Panc1 (cell line): ENCODE results near the gene STX1A. TPM values are rescaled to one million over a fixed set of nuclear protein-coding genes. Genes with fewer than 3 reads are reported as not detected.

Experiments used
- ATAC-seq: fragments of 200-7000 bp; cut with Tn5 transposase; 2 replicates; pipeline ENCODE4 v1.9.1; 2020; ENCODE audit warnings: mild to moderate bottlenecking, moderate library complexity
- Bru-seq: library from RNA; stranded (reverse); fragments of 400-500 nt; gene quantifications from one replicate; lab custom pipeline; 2021; lab: Mats Ljungman, UMichigan
- BruChase-seq, 2 experiments: library from RNA; stranded (reverse); fragments of 400-500 nt; gene quantifications; one replicate each; lab custom pipeline; 2021; lab: Mats Ljungman, UMichigan
- BruUV-seq: library from RNA; stranded (reverse); fragments of 400-500 nt; replicated peaks from 2 replicates; lab custom pipeline; 2021; lab: Mats Ljungman, UMichigan
- CTCF ChIA-PET: fragments of 300-600 bp; sonication (Branson Sonifier 250); formaldehyde crosslinking; loops from one replicate; lab custom pipeline; 2022; ENCODE audit warnings: antibody characterized with exemption; lab: Charles Lee
- POLR2A ChIA-PET: fragments of 300-600 bp; sonication (Branson Sonifier 250); formaldehyde crosslinking; loops from one replicate; lab custom pipeline; 2022; ENCODE audit warnings: antibody characterized with exemption; lab: Charles Lee
- DNase-seq: peaks from one replicate; pipeline ENCODE4 v3.0.0-alpha.2; 2010; ENCODE audit warnings: low read depth, low spot score
- H3K27ac ChIP-seq: 2 replicates; pipeline ENCODE4 v1.5.1; 2011; ENCODE audit warnings: mild to moderate bottlenecking, low read length, inconsistent platforms
- H3K27me3 ChIP-seq: fragments of 200-500 bp; sonication (Bioruptor generic); 2 replicates; pipeline ENCODE4 v1.6.0; 2014; ENCODE audit warnings: low read length, inconsistent platforms; ENCODE audit not compliant: control insufficient read depth, insufficient read depth
- H3K36me3 ChIP-seq: fragments of 200-500 bp; sonication (Bioruptor generic); 2 replicates; pipeline ENCODE4 v1.5.1; 2014; ENCODE audit warnings: inconsistent platforms, mild to moderate bottlenecking, low read length, moderate library complexity; ENCODE audit not compliant: control insufficient read depth, insufficient read depth
- H3K4me1 ChIP-seq: 2 replicates; pipeline ENCODE4 v1.5.1; 2011; ENCODE audit warnings: inconsistent platforms, mild to moderate bottlenecking, low read length, moderate library complexity; ENCODE audit not compliant: control insufficient read depth, insufficient read depth
- H3K4me3 ChIP-seq, 2 experiments: 2 replicates each; pipeline ENCODE4 v1.5.1; 2011 to 2012; ENCODE audit warnings: low read depth in 2 of 2, low read length in 2 of 2, mild to moderate bottlenecking in 2 of 2, inconsistent platforms in 1 of 2, moderate library complexity in 1 of 2
- H3K9me3 ChIP-seq: fragments of 200-500 bp; sonication (Bioruptor generic); 2 replicates; pipeline ENCODE4 v1.5.1; 2014; ENCODE audit warnings: low read depth, mild to moderate bottlenecking, inconsistent platforms, low read length, moderate library complexity; ENCODE audit not compliant: control insufficient read depth, insufficient read depth
- POLR2AphosphoS5 ChIP-seq: IDR thresholded peaks from 2 replicates; pipeline ENCODE4 v1.6.1; 2012; ENCODE audit warnings: mild to moderate bottlenecking, low read depth, low read length, moderate library complexity
- REST ChIP-seq, 2 experiments: IDR thresholded peaks; 2 replicates each; pipeline ENCODE4 v1.6.1; 2011 to 2012; ENCODE audit warnings: low read depth in 2 of 2, control low read depth in 1 of 2, low read length in 1 of 2, mild to moderate bottlenecking in 1 of 2, moderate library complexity in 1 of 2; ENCODE audit not compliant: insufficient read depth in 1 of 2
- SIN3A ChIP-seq: IDR thresholded peaks from 2 replicates; pipeline ENCODE4 v1.6.1; 2012; ENCODE audit warnings: low read depth, mild to moderate bottlenecking, low read length, moderate library complexity, borderline replicate concordance; ENCODE audit not compliant: insufficient read depth
- TCF7L2 ChIP-seq: IDR thresholded peaks from 2 replicates; pipeline ENCODE4 v1.6.1; 2011; ENCODE audit warnings: mild to moderate bottlenecking, low read depth, low read length, inconsistent platforms
- in situ Hi-C: cut with HindIII; loops from 2 replicates; pipeline ENCODE4 v1.10.0; 2016; ENCODE audit warnings: low sequenced_read_pairs, low pct_unique_long_range_greater_than_20kb
- intact Hi-C: fragments of 100-400 bp; cut with micrococcal nuclease; formaldehyde crosslinking; loops from one replicate; pipeline ENCODE4 v1.10.0; 2022; ENCODE audit not compliant: unreplicated experiment
- long read RNA-seq: library from polyadenylated mRNA; unstranded; transcript quantifications from one replicate; pipeline ENCODE4 v2.0.0, GENCODE V29; 2021; ENCODE audit not compliant: unreplicated experiment
- polyA plus RNA-seq: library from polyadenylated mRNA; unstranded; fragments of >200 nt; gene quantifications from one replicate; pipeline ENCODE4 v1.2.1, GENCODE V29; 2012; ENCODE audit warnings: missing spikeins; ENCODE audit not compliant: insufficient read length
- total RNA-seq: library from RNA; stranded (reverse); gene quantifications from one replicate; pipeline ENCODE4 v1.2.1, GENCODE V29; 2021; ENCODE audit not compliant: unreplicated experiment
- TF ChIP-seq, protein P1 (sequence below): fragments of 450-650 bp; IDR thresholded peaks from 2 replicates; pipeline ENCODE4 v1.5.1; 2017; ENCODE audit warnings: mild to moderate bottlenecking

Gene STX1A
- 80.9 TPM for total RNA-seq
- 75.5 TPM for polyA plus RNA-seq
- Bru-seq, nascent RNA, result percentile 89 among the genes with signal in this experiment
- percentile 87 among the genes with signal in this experiment for BruChase-seq, experiment 1, labeled RNA remaining after a 2-hour chase
- BruChase-seq, experiment 2, labeled RNA remaining after a 6-hour chase, result percentile 89 among the genes with signal in this experiment
- long read RNA-seq, transcript STX1A-209 (2 exons, 928 nt), result major isoform, 5 of 66 reads
- long read RNA-seq, partial matches to known transcripts, result 22 of 66 reads
- long read RNA-seq, other reads (novel, unspliced or antisense), result 37 of 66 reads

- no peaks in the 10 kb centered on the region for H3K36me3 ChIP-seq
- no TSS peak for BruUV-seq
- in situ Hi-C loops (no loop called here), intact Hi-C loops (no loop called here)
- peaks cover 62% of the 10 kb centered on the region for H3K4me1 ChIP-seq
- peak within 1 kb of the TSS; percentile 96 for H3K27ac ChIP-seq
- ATAC-seq, result peak; percentile 63
- peak within 1 kb of the TSS; percentile 82 to 96 for H3K4me3 ChIP-seq
- no peaks in the 10 kb centered on the region for H3K9me3 ChIP-seq
- ChIA-PET POLR2A (no interaction called here), CTCF (no interaction called here)
- TF ChIP-seq SIN3A (no peak), POLR2AphosphoS5 (peak; percentile 66)
- H3K27me3 ChIP-seq, result no peaks in the 10 kb centered on the region
- no peak for DNase-seq
These were observed at the start of gene STX1A for GRCh38 chr7:73718905-73719805. Gene STX1A (minus strand): TSS chr7:73719669. CDS start chr7:73719631, 38 bp downstream.

- no TSS peak for BruUV-seq
- H3K9me3 ChIP-seq, result no peaks in the 10 kb centered on the region
These were observed 49.4 kb upstream of the STX1A start for GRCh38 chr7:73768641-73769480.

More at GRCh38 chr7:73768641-73769480, 49.4 kb upstream of the STX1A start:
- Histone ChIP-seq H3K36me3 (no peaks in the 10 kb centered on the region), H3K4me3 (no peak overlapping the region), H3K4me1 (no peaks in the 10 kb centered on the region), H3K27ac (no peak overlapping the region), H3K27me3 (no peaks in the 10 kb centered on the region)
- in situ Hi-C loops, result no loop called here
- DNase-seq (no peak), ATAC-seq (no peak)
- POLR2A ChIA-PET, result interaction anchor here (0.6 kb wide), 2 partner anchors 22 to 63 kb away, joined by 3 to 4 read pairs; no protein-coding TSS in a partner anchor
- TF ChIP-seq SIN3A (no peak), REST (IDR thresholded peaks at IDR 0.05; ENCODE audit: insufficient read depth in 1 of 2, low read depth in 2 of 2, low read length in 1 of 2) (no peak), TCF7L2 (no peak), POLR2AphosphoS5 (no peak)
- TF ChIP-seq, protein P1, sequence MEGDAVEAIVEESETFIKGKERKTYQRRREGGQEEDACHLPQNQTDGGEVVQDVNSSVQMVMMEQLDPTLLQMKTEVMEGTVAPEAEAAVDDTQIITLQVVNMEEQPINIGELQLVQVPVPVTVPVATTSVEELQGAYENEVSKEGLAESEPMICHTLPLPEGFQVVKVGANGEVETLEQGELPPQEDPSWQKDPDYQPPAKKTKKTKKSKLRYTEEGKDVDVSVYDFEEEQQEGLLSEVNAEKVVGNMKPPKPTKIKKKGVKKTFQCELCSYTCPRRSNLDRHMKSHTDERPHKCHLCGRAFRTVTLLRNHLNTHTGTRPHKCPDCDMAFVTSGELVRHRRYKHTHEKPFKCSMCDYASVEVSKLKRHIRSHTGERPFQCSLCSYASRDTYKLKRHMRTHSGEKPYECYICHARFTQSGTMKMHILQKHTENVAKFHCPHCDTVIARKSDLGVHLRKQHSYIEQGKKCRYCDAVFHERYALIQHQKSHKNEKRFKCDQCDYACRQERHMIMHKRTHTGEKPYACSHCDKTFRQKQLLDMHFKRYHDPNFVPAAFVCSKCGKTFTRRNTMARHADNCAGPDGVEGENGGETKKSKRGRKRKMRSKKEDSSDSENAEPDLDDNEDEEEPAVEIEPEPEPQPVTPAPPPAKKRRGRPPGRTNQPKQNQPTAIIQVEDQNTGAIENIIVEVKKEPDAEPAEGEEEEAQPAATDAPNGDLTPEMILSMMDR, result no peak
- intact Hi-C loops, result no loop called here
- CTCF ChIA-PET, result no interaction called here
